H1 (cell line): ENCODE results near the gene TJP2. TPM values are rescaled to one million over a fixed set of nuclear protein-coding genes. Genes with fewer than 3 reads are reported as not detected.

Experiments
- CTCF ChIA-PET: fragments of 300-600 bp; sonication (Branson Sonifier 250); formaldehyde crosslinking; loops from one replicate; lab custom pipeline; 2021; ENCODE audit not compliant: partially characterized antibody; lab: Charles Lee
- POLR2A ChIA-PET: fragments of 300-600 bp; sonication (Branson Sonifier 250); formaldehyde crosslinking; loops from one replicate; lab custom pipeline; 2021; ENCODE audit warnings: inconsistent platforms; ENCODE audit not compliant: partially characterized antibody; lab: Charles Lee
- DNase-seq, 2 experiments: peaks; one replicate each; pipeline versions ENCODE4 v3.0.0 to v3.0.0-alpha.2; 2010 to 2022; ENCODE audit warnings: low spot score in 2 of 2, low read depth in 1 of 2, mixed read lengths in 1 of 2
- FAIRE-seq: peaks from 2 replicates; lab custom pipeline; 2011; peaks lifted over from hg19 to GRCh38; lab: Jason Lieb, UNC
- H2AFZ ChIP-seq: 2 replicates; pipeline ENCODE4 v1.8.1; 2012; ENCODE audit warnings: low read length, inconsistent platforms
- H2AK5ac ChIP-seq: 2 replicates; pipeline ENCODE4 v1.6.1; 2013; ENCODE audit warnings: low read depth, low read length
- H2BK120ac ChIP-seq: replicated peaks from 2 replicates; pipeline ENCODE3; 2013; ENCODE audit warnings: low read depth, low read length, inconsistent platforms
- H2BK12ac ChIP-seq: 2 replicates; pipeline ENCODE4 v1.6.1; 2013; ENCODE audit warnings: low read depth, low read length
- H2BK15ac ChIP-seq: 2 replicates; pipeline ENCODE4 v1.6.1; 2013; ENCODE audit warnings: low read length
- H2BK20ac ChIP-seq: 2 replicates; pipeline ENCODE4 v1.6.1; 2013; ENCODE audit warnings: low read length
- H2BK5ac ChIP-seq: 2 replicates; pipeline ENCODE4 v1.6.1; 2013; ENCODE audit warnings: low read depth, low read length
- H3K14ac ChIP-seq: 2 replicates; pipeline ENCODE4 v1.6.1; 2013; ENCODE audit warnings: inconsistent platforms; ENCODE audit not compliant: insufficient read length
- H3K18ac ChIP-seq: 2 replicates; pipeline ENCODE4 v1.6.1; 2013; ENCODE audit warnings: low read length; ENCODE audit errors: extremely low read depth
- H3K23ac ChIP-seq: 2 replicates; pipeline ENCODE4 v1.6.1; 2013; ENCODE audit warnings: inconsistent platforms; ENCODE audit not compliant: insufficient read length
- H3K23me2 ChIP-seq: 2 replicates; pipeline ENCODE4 v1.6.1; 2013; ENCODE audit warnings: low read depth, low read length
- H3K27ac ChIP-seq: 2 replicates; pipeline ENCODE4 v1.6.1; 2011; ENCODE audit warnings: low read depth, low read length, inconsistent platforms
- H3K27me3 ChIP-seq, 4 experiments: replicated peaks in 1 of 4; 1 replicate in 1 of 4; 2 replicates in 3 of 4; pipeline versions ENCODE4 v1.6.1 to v1.8.1; 2011 to 2013; ENCODE audit warnings: low read length in 3 of 4, mild to moderate bottlenecking in 3 of 4, inconsistent platforms in 2 of 4, mixed read lengths in 2 of 4, moderate library complexity in 1 of 4; ENCODE audit not compliant: control insufficient read depth in 3 of 4, insufficient read depth in 3 of 4; ENCODE audit errors: extremely low read depth in 1 of 4
- H3K36me3 ChIP-seq, 4 experiments: 2 replicates each; pipeline versions ENCODE4 v1.6.1 to v1.8.1; 2011 to 2013; ENCODE audit warnings: mild to moderate bottlenecking in 4 of 4, low read length in 3 of 4, moderate library complexity in 2 of 4, control low read depth in 1 of 4, inconsistent platforms in 1 of 4; ENCODE audit not compliant: insufficient read depth in 4 of 4, control insufficient read depth in 2 of 4
- H3K4ac ChIP-seq: replicated peaks from 2 replicates; pipeline ENCODE3; 2013; ENCODE audit warnings: low read length, low read depth, mixed read lengths, inconsistent platforms; ENCODE audit not compliant: insufficient read length
- H3K4me1 ChIP-seq, 4 experiments: replicated peaks in 1 of 4; 1 replicate in 1 of 4; 2 replicates in 3 of 4; pipeline versions ENCODE4 v1.6.1 to v1.8.1; 2011 to 2013; ENCODE audit warnings: low read length in 3 of 4, inconsistent platforms in 2 of 4, mixed read lengths in 1 of 4; ENCODE audit not compliant: insufficient read depth in 4 of 4, control insufficient read depth in 3 of 4
- H3K4me2 ChIP-seq, 2 experiments: 2 replicates each; pipeline versions ENCODE4 v1.6.1 to v1.8.1; 2011 to 2013; ENCODE audit warnings: low read depth in 2 of 2, low read length in 2 of 2, control low read depth in 1 of 2, inconsistent platforms in 1 of 2, mild to moderate bottlenecking in 1 of 2; ENCODE audit not compliant: insufficient read depth in 1 of 2
- H3K4me3 ChIP-seq, 4 experiments: fragments of 200-600, 300-600 bp in 1 of 4; sonication (generic), shearing (Covaris generic), sonication (Bioruptor Twin) in 1 of 4; 2 replicates each; pipeline versions ENCODE4 v1.5.1 to v1.8.1; 2011 to 2016; ENCODE audit warnings: low read length in 4 of 4, low read depth in 3 of 4, control low read depth in 2 of 4, inconsistent platforms in 2 of 4, mild to moderate bottlenecking in 2 of 4, mixed read lengths in 1 of 4, moderate library complexity in 1 of 4; ENCODE audit not compliant: insufficient read depth in 2 of 4; ENCODE audit errors: extremely low read depth in 1 of 4
- H3K56ac ChIP-seq: replicated peaks from 2 replicates; pipeline ENCODE3; 2013; ENCODE audit warnings: low read depth, mild to moderate bottlenecking, mixed read lengths, low read length, inconsistent platforms; ENCODE audit not compliant: insufficient read length
- H3K79me1 ChIP-seq: 2 replicates; pipeline ENCODE4 v1.6.1; 2013; ENCODE audit warnings: low read depth, low read length, control low read depth
- H3K79me2 ChIP-seq, 2 experiments: 2 replicates each; pipeline versions ENCODE4 v1.6.1 to v1.8.1; 2012 to 2013; ENCODE audit warnings: low read length in 2 of 2, mild to moderate bottlenecking in 2 of 2, inconsistent platforms in 1 of 2; ENCODE audit not compliant: insufficient read depth in 2 of 2, control insufficient read depth in 1 of 2
- H3K9ac ChIP-seq, 4 experiments: replicated peaks in 1 of 4; 1 replicate in 1 of 4; 2 replicates in 3 of 4; pipeline versions ENCODE4 v1.6.1 to v1.8.1; 2011 to 2013; ENCODE audit warnings: low read depth in 3 of 4, low read length in 3 of 4, control low read depth in 2 of 4, mild to moderate bottlenecking in 2 of 4, moderate library complexity in 2 of 4, inconsistent platforms in 1 of 4; ENCODE audit errors: extremely low read depth in 1 of 4
- H3K9me3 ChIP-seq, 2 experiments: 2 replicates each; pipeline versions ENCODE4 v1.6.1 to v1.8.1; 2012 to 2013; ENCODE audit warnings: mild to moderate bottlenecking in 2 of 2, moderate library complexity in 2 of 2, control low read depth in 1 of 2, inconsistent platforms in 1 of 2, low read depth in 1 of 2, low read length in 1 of 2, mixed read lengths in 1 of 2; ENCODE audit not compliant: insufficient read depth in 2 of 2
- H4K20me1 ChIP-seq, 2 experiments: replicated peaks in 1 of 2; 2 replicates each; pipeline versions ENCODE3 to v1.8.1; 2011 to 2013; ENCODE audit warnings: inconsistent platforms in 2 of 2, low read length in 2 of 2, mild to moderate bottlenecking in 1 of 2; ENCODE audit not compliant: insufficient read depth in 2 of 2, control insufficient read depth in 1 of 2
- H4K5ac ChIP-seq: 2 replicates; pipeline ENCODE4 v1.6.1; 2013; ENCODE audit warnings: low read length, low read depth, mixed read lengths, inconsistent platforms; ENCODE audit not compliant: insufficient read length
- H4K8ac ChIP-seq: 2 replicates; pipeline ENCODE4 v1.8.0; 2013; ENCODE audit warnings: mild to moderate bottlenecking, moderate library complexity, low read length, inconsistent platforms; ENCODE audit not compliant: insufficient read depth; ENCODE audit errors: extremely low read depth
- H4K91ac ChIP-seq: replicated peaks from 2 replicates; pipeline ENCODE3; 2013; ENCODE audit warnings: low read length, mixed read lengths, inconsistent platforms; ENCODE audit not compliant: insufficient read length
- ASH2L ChIP-seq: fragments of 200-600, 300-600 bp; sonication (generic); IDR thresholded peaks from one replicate; pipeline ENCODE4 v1.7.1; 2017; ENCODE audit warnings: low read length
- CEBPB ChIP-seq: IDR thresholded peaks from 2 replicates; pipeline ENCODE4 v1.6.1; 2012; ENCODE audit warnings: low read depth, low read length
- EP300 ChIP-seq, 2 experiments: IDR thresholded peaks; 1 replicate in 1 of 2; 2 replicates in 1 of 2; pipeline ENCODE4 v1.6.1; 2011 to 2012; ENCODE audit warnings: low read depth in 2 of 2, low read length in 2 of 2, mild to moderate bottlenecking in 2 of 2, borderline replicate concordance in 1 of 2, inconsistent platforms in 1 of 2, moderate library complexity in 1 of 2
- FOSL1 ChIP-seq: IDR thresholded peaks from 2 replicates; pipeline ENCODE4 v1.6.1; 2011; ENCODE audit warnings: mild to moderate bottlenecking, low read depth, low read length, moderate library complexity; ENCODE audit not compliant: insufficient read depth
- KDM1A ChIP-seq: fragments of 200-600, 300-600 bp; sonication (generic); IDR thresholded peaks from 2 replicates; pipeline ENCODE4 v1.7.1; 2016; ENCODE audit warnings: mild to moderate bottlenecking, low read length, borderline replicate concordance
- NANOG ChIP-seq: IDR thresholded peaks from 2 replicates; pipeline ENCODE4 v1.6.1; 2011; ENCODE audit warnings: low read length, low read depth, mild to moderate bottlenecking, inconsistent platforms; ENCODE audit not compliant: insufficient read depth, poor library complexity, severe bottlenecking
- PHF8 ChIP-seq: fragments of 200-600 bp; sonication (generic); conservative IDR thresholded peaks from 2 replicates; pipeline ENCODE4 v1.7.1; 2012; ENCODE audit warnings: low read depth, mild to moderate bottlenecking, inconsistent platforms, low read length, moderate library complexity
- RNF2 ChIP-seq: fragments of 200-900, 300-1000 bp; sonication (generic); IDR thresholded peaks from 2 replicates; pipeline ENCODE4 v1.7.1; 2016; ENCODE audit warnings: borderline replicate concordance, low read depth, mild to moderate bottlenecking, antibody characterized with exemption, low read length; ENCODE audit not compliant: poor library complexity, severe bottlenecking; ENCODE audit errors: missing control alignments
- SIX5 ChIP-seq: IDR thresholded peaks from 2 replicates; pipeline ENCODE4 v1.6.1; 2011; ENCODE audit warnings: mild to moderate bottlenecking, low read depth, low read length
- SP4 ChIP-seq: IDR thresholded peaks from 2 replicates; pipeline ENCODE4 v1.6.1; 2012; ENCODE audit warnings: low read length, inconsistent platforms
- WGBS, 2 experiments: shearing (Covaris generic) in 1 of 2; methylation state at CpG; one replicate each; pipeline versions ENCODE4 v1.1.6 to v1.1.7; 2013 to 2015; ENCODE audit warnings: low lambda C conversion rate in 2 of 2, mixed read lengths in 2 of 2, inconsistent platforms in 1 of 2, low coverage in 1 of 2, missing lambda C conversion rate in 1 of 2; ENCODE audit not compliant: insufficient replicate concordance in 2 of 2, insufficient coverage in 1 of 2, insufficient read length in 1 of 2; ENCODE audit errors: extremely low coverage in 1 of 2, missing lambda C conversion rate in 1 of 2; 5-methylcytosine and 5-hydroxymethylcytosine counted together
- polyA plus RNA-seq, 7 experiments: library from polyadenylated mRNA; depleted of rRNA in 3 of 7; stranded (reverse) in 5 of 7; unstranded in 2 of 7; fragments of >200 nt in 5 of 7; fragments of 200-250 nt in 2 of 7; gene quantifications; 1 replicate in 5 of 7; 2 replicates in 1 of 7; 4 replicates in 1 of 7; pipeline versions ENCODE4 v1.2.1 to v1.2.3, GENCODE V29; 2011 to 2013; ENCODE audit warnings: missing spikeins in 2 of 7, mixed read lengths in 2 of 7
- total RNA-seq: library from RNA; stranded (reverse); fragmentation: NEBNext Ultra II Directional; extraction: Animal tissue kit (Norgen Biotek cat#: 25700); gene quantifications from 2 replicates; pipeline ENCODE4 v1.2.1, GENCODE V29; 2021
- TF ChIP-seq, protein P1 (sequence below): IDR thresholded peaks from 2 replicates; pipeline ENCODE4 v1.6.1; 2012; ENCODE audit warnings: low read length, inconsistent platforms

The TJP2 gene
- total and polyA plus RNA-seq, 2 of the 8 experiments (the other 6 are each of a cell fraction or from before 2014, with no cell fraction given) = 54.9 to 137 TPM

GRCh38 chr9:69260161-69260560, 86.1 kb downstream of the TJP2 start:
- H3K9ac ChIP-seq = no peak overlapping the region
- no peak overlapping the region for H2BK12ac ChIP-seq
- H2AFZ ChIP-seq = no peak overlapping the region
- no peaks in the 10 kb centered on the region; the same call in 1 of the 2 replicates for H3K23me2 ChIP-seq
- peak overlapping the region; percentile 1; the same call in 1 of the 2 replicates for H3K18ac ChIP-seq
- no peak overlapping the region for H3K4me3 ChIP-seq
- H3K23ac ChIP-seq = no peak overlapping the region
- H2AK5ac ChIP-seq = no peak overlapping the region
- H4K91ac ChIP-seq = no peak overlapping the region
- no peaks in the 10 kb centered on the region for H3K4me1 ChIP-seq
- no peaks in the 10 kb centered on the region for H4K20me1 ChIP-seq
- no peak overlapping the region for H3K56ac ChIP-seq
- no peak overlapping the region for H3K4ac ChIP-seq
- H4K8ac ChIP-seq = no peak overlapping the region
- no peak overlapping the region for H4K5ac ChIP-seq
- H2BK120ac ChIP-seq = no peak overlapping the region
- H2BK20ac ChIP-seq = no peak overlapping the region
- CTCF ChIA-PET = interaction anchor here (1.3 to 1.9 kb wide), 2 partner anchors 12 to 14 kb away, joined by 3 read pairs; no protein-coding TSS in a partner anchor
- no peak for FAIRE-seq
- 86% methylated on average over 4 of the region's 5 CpGs; no CpG with 5 or more reads in 1 of the 2 experiments for WGBS, 2 experiments
- H3K79me1 ChIP-seq = no peaks in the 10 kb centered on the region
- H3K79me2 ChIP-seq = no peaks in the 10 kb centered on the region
- H3K27ac ChIP-seq = no peak overlapping the region
- H2BK15ac ChIP-seq = no peak overlapping the region
- no peaks in the 10 kb centered on the region for H3K9me3 ChIP-seq
- TF ChIP-seq RNF2 (no peak), SIX5 (no peak), SP4 (no peak), ASH2L (no peak), FOSL1 (no peak), EP300 (IDR thresholded peaks at IDR 0.05; ENCODE audit: borderline replicate concordance in 1 of 2, low read depth in 2 of 2, low read length in 2 of 2) (no peak), NANOG (no peak), KDM1A (no peak), PHF8 (no peak), CEBPB (no peak)
- TF ChIP-seq, protein P1, sequence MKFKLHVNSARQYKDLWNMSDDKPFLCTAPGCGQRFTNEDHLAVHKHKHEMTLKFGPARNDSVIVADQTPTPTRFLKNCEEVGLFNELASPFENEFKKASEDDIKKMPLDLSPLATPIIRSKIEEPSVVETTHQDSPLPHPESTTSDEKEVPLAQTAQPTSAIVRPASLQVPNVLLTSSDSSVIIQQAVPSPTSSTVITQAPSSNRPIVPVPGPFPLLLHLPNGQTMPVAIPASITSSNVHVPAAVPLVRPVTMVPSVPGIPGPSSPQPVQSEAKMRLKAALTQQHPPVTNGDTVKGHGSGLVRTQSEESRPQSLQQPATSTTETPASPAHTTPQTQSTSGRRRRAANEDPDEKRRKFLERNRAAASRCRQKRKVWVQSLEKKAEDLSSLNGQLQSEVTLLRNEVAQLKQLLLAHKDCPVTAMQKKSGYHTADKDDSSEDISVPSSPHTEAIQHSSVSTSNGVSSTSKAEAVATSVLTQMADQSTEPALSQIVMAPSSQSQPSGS = no peak
- no peaks in the 10 kb centered on the region for H3K27me3 ChIP-seq
- no peak overlapping the region for H3K4me2 ChIP-seq
- POLR2A ChIA-PET = interaction anchor here (1.0 to 1.2 kb wide), 2 partner anchors 9 to 16 kb away, joined by 3 read pairs; no protein-coding TSS in a partner anchor
- H3K36me3 ChIP-seq = peaks cover 0 to 2% (median 1%) of the 10 kb centered on the region in 4 experiments; a peak in 3 of 8 replicates
- DNase-seq = no peak
- H2BK5ac ChIP-seq = no peak overlapping the region
- H3K14ac ChIP-seq = no peak overlapping the region
